GM19193 (cell line): ENCODE data around the gene PHKG2.

ENCODE experiments used
- POLR2A ChIP-seq: IDR thresholded peaks from 4 replicates; pipeline ENCODE4 v1.6.1; 2011; ENCODE audit not compliant: insufficient read depth, insufficient read length; ENCODE audit errors: extremely low read depth

PHKG2 gene

DNA sequence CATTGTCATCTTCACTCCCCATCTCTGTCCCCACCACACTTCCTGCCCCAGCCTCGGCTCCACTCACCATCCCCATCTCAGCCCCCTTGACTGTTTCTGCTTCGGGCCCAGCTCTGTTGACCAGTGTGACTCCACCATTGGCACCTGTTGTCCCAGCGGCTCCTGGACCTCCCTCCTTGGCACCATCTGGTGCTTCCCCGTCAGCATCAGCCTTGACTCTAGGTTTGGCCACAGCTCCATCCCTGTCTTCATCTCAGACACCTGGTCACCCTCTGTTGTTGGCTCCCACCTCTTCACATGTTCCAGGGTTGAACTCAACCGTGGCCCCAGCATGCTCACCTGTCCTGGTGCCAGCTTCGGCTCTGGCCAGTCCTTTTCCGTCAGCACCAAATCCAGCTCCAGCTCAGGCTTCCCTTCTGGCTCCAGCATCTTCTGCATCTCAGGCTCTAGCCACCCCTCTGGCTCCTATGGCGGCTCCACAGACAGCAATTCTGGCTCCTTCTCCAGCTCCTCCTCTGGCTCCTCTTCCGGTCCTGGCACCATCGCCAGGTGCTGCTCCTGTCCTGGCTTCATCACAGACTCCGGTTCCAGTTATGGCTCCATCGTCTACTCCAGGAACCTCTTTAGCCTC lies 24.4 kb upstream of the PHKG2 start:
- TF ChIP-seq POLR2A: no peak

DNA sequence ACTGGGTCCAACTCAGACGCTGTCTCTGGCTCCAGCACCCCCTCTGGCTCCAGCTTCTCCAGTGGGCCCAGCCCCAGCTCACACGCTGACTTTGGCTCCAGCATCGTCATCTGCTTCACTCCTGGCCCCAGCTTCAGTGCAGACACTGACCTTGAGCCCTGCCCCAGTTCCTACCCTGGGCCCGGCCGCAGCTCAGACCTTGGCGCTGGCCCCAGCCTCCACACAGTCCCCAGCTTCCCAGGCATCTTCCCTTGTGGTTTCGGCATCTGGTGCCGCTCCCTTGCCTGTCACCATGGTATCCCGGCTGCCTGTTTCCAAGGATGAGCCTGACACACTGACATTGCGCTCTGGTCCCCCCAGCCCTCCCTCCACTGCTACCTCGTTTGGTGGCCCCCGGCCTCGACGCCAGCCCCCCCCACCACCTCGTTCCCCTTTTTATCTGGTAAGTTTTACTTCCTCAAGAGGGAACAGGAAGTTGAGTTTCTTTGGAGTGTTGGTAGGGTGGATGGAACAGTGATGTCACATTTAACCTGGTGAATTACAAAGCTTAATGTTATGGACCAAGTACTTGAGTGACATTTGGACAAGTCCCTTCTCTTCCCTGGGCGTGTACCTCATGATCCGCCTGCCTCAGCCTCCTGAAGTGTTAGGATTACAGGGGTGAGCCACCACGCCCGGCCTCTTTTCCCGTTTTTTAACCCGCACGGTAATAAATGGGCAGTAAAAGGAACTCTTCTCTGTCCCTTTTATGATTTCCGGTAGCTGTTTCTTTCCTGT lies 23.4 kb upstream of the PHKG2 start:
- TF ChIP-seq POLR2A: no peak

- no peak for TF ChIP-seq POLR2A
These were observed 22.8 kb upstream of the PHKG2 start for GRCh38 chr16:30725418-30725792.

DNA sequence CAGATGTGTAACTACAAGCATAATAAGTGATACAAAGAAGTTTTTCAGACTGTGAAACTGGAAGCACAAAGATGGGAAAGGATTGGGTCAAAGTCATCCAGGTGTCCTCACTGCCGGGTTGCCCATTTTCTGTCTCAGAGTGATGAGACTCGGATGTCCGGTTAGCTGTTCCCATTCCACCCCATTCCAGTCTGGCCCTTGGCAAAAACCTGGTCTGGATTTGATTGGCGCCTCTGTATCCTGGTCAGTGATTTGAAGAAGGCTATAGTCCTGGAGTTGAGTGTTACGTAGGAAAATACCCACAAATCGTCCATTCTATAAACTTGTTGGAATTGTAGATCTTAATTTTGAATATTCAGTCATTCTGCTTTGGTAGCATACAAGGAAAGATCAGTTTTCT lies 19.9 kb upstream of the PHKG2 start:
- TF ChIP-seq POLR2A: no peak

DNA sequence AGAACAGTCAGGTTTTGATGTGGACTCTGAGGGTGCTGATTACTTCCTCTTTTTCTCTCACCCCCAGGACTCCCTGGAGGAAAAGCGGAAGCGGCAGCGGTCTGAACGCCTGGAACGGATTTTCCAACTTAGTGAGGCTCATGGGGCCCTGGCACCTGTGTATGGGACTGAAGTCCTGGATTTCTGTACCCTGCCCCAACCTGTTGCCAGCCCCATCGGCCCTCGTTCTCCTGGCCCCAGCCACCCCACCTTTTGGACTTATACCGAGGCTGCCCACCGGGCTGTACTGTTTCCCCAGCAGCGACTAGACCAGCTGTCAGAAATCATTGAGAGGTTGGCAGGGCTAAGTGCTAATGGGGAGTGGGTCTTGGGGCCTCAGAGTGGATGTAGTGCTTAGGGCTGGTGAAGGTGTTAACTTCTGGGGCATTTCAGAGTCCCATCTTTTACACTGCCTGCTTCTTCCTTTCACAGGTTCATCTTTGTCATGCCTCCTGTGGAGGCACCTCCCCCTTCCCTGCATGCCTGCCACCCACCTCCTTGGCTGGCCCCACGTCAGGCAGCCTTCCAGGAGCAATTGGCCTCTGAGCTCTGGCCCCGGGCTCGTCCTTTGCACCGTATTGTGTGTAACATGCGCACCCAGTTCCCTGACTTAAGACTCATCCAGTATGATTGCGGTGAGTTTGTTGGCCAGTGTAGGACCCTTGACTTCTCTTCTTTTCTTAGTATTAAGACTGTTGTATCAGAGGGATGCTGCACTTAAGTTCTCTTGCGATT lies 19.1 kb upstream of the PHKG2 start:
- no peak for TF ChIP-seq POLR2A

- no peak for TF ChIP-seq POLR2A
These were observed 16.8 kb upstream of the PHKG2 start for GRCh38 chr16:30731411-30731810.

- TF ChIP-seq POLR2A: no peak
These were observed 11.0 kb upstream of the PHKG2 start for GRCh38 chr16:30736995-30737793.

- no peak for TF ChIP-seq POLR2A
These were observed 10.2 kb upstream of the PHKG2 start for GRCh38 chr16:30737794-30738648.

- TF ChIP-seq POLR2A: no peak
These were observed 9.0 kb upstream of the PHKG2 start for GRCh38 chr16:30738984-30739951.

- no peak for TF ChIP-seq POLR2A
These were observed 7.6 kb upstream of the PHKG2 start for GRCh38 chr16:30740364-30741251.

- TF ChIP-seq POLR2A: no peak
These were observed 6.7 kb upstream of the PHKG2 start for GRCh38 chr16:30741461-30741914.

DNA sequence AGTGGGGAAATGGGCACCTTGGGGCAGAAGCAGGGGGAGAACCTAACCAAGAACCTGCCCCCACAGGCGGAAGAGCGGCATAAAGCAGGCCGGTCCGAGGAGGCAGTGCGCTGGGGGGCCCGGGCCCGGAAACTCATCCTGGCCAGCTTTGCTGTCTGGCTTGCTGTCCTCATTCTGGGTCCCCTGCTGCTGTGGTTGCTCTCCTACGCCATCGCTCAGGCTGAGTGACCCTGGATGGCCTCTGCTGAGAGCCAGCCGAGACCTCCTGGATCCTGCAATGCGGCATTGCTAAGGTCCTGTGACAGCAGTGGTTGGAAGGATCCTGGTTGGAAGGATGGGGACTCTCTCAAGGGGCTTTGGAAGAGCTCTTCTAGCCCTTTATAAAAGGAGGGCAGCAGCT lies 4.5 kb upstream of the PHKG2 start:
- no peak for TF ChIP-seq POLR2A
